IMR-90 (cell line): Measurements from ENCODE around the gene OR52W1. TPM values are rescaled to one million over a fixed set of nuclear protein-coding genes. Genes with fewer than 3 reads are reported as not detected.

Experiments
- ATAC-seq: fragments of 200-7000 bp; cut with Tn5 transposase; 2 replicates; pipeline ENCODE4 v1.9.1; 2020; ENCODE audit warnings: low read depth, mild to moderate bottlenecking, moderate library complexity
- BruUV-seq: library from RNA; stranded (reverse); fragments of 400-500 nt; replicated peaks from 2 replicates; lab custom pipeline; 2021; lab: Mats Ljungman, UMichigan
- CTCF ChIA-PET: fragments of 300-600 bp; formaldehyde crosslinking; extraction: SDS; loops from one replicate; lab custom pipeline; 2021; ENCODE audit warnings: antibody characterized with exemption; lab: Yijun Ruan, JAX
- POLR2A ChIA-PET: fragments of 300-600 bp; sonication (Branson Sonifier 250); formaldehyde crosslinking; loops from one replicate; lab custom pipeline; 2022; ENCODE audit warnings: antibody characterized with exemption; ENCODE audit not compliant: unreplicated experiment; lab: Charles Lee
- DNase-seq: peaks from one replicate; pipeline ENCODE4 v3.0.0; 2013
- H2AFZ ChIP-seq: replicated peaks from 2 replicates; pipeline ENCODE3; 2013; ENCODE audit warnings: low read length, mild to moderate bottlenecking; ENCODE audit not compliant: poor library complexity
- H2AK5ac ChIP-seq: 2 replicates; pipeline ENCODE4 v1.6.1; 2013; ENCODE audit warnings: low read depth, low read length, inconsistent platforms
- H2AK9ac ChIP-seq: replicated peaks from 2 replicates; pipeline ENCODE3; 2013; ENCODE audit warnings: mild to moderate bottlenecking, low read depth, low read length, moderate library complexity; ENCODE audit not compliant: poor library complexity
- H2BK120ac ChIP-seq: 2 replicates; pipeline ENCODE4 v1.6.1; 2013; ENCODE audit warnings: low read depth, low read length, inconsistent platforms
- H2BK15ac ChIP-seq: 3 replicates; pipeline ENCODE4 v1.6.1; 2013; ENCODE audit warnings: low read depth, low read length, inconsistent platforms
- H2BK20ac ChIP-seq: 2 replicates; pipeline ENCODE4 v1.6.1; 2013; ENCODE audit warnings: low read depth, mild to moderate bottlenecking, inconsistent platforms, low read length, moderate library complexity
- H2BK5ac ChIP-seq: 2 replicates; pipeline ENCODE4 v1.6.1; 2013; ENCODE audit warnings: mild to moderate bottlenecking, low read depth, low read length, inconsistent platforms; ENCODE audit not compliant: poor library complexity, severe bottlenecking
- H3K14ac ChIP-seq: replicated peaks from 2 replicates; pipeline ENCODE4 v1.6.1; 2013; ENCODE audit warnings: low read depth, low read length, inconsistent platforms
- H3K18ac ChIP-seq: 2 replicates; pipeline ENCODE4 v1.6.1; 2013; ENCODE audit warnings: low read depth, low read length, control low read depth
- H3K23ac ChIP-seq: 2 replicates; pipeline ENCODE4 v1.6.1; 2013; ENCODE audit warnings: low read depth, low read length, inconsistent platforms
- H3K27ac ChIP-seq: 2 replicates; pipeline ENCODE4 v1.5.1; 2013; ENCODE audit warnings: mild to moderate bottlenecking, control low read depth, low read length; ENCODE audit not compliant: insufficient read depth
- H3K27me3 ChIP-seq: 2 replicates; pipeline ENCODE4 v1.6.1; 2013; ENCODE audit warnings: low read length; ENCODE audit not compliant: control insufficient read depth, insufficient read depth
- H3K36me3 ChIP-seq: 2 replicates; pipeline ENCODE4 v1.6.1; 2013; ENCODE audit warnings: low read length, mixed read lengths; ENCODE audit not compliant: control insufficient read depth, insufficient read depth
- H3K4ac ChIP-seq: 2 replicates; pipeline ENCODE4 v1.6.1; 2013; ENCODE audit warnings: low read depth, low read length, inconsistent platforms
- H3K4me1 ChIP-seq: 2 replicates; pipeline ENCODE4 v1.6.1; 2013; ENCODE audit warnings: low read length, mixed read lengths; ENCODE audit not compliant: control insufficient read depth, insufficient read depth
- H3K4me2 ChIP-seq: 2 replicates; pipeline ENCODE4 v1.6.1; 2013; ENCODE audit warnings: low read depth, mild to moderate bottlenecking, control low read depth, low read length, moderate library complexity
- H3K4me3 ChIP-seq: 2 replicates; pipeline ENCODE4 v1.5.1; 2013; ENCODE audit warnings: low read depth, mild to moderate bottlenecking, control low read depth, low read length, moderate library complexity; ENCODE audit not compliant: insufficient read depth
- H3K56ac ChIP-seq: 2 replicates; pipeline ENCODE4 v1.6.1; 2013; ENCODE audit warnings: low read length, inconsistent platforms; ENCODE audit not compliant: insufficient read depth; ENCODE audit errors: extremely low read depth
- H3K79me1 ChIP-seq, 2 experiments: 2 replicates each; pipeline ENCODE4 v1.6.1; 2013; ENCODE audit warnings: low read length in 2 of 2, inconsistent platforms in 1 of 2, low read depth in 1 of 2
- H3K9ac ChIP-seq: 2 replicates; pipeline ENCODE4 v1.6.1; 2013; ENCODE audit warnings: low read depth, low read length, control low read depth
- H3K9me1 ChIP-seq: 2 replicates; pipeline ENCODE4 v1.6.1; 2013; ENCODE audit warnings: low read length, inconsistent platforms; ENCODE audit not compliant: insufficient read depth
- H3K9me3 ChIP-seq: 2 replicates; pipeline ENCODE4 v1.6.1; 2013; ENCODE audit warnings: low read length; ENCODE audit not compliant: control insufficient read depth, insufficient read depth
- H4K20me1 ChIP-seq: 2 replicates; pipeline ENCODE4 v1.6.1; 2013; ENCODE audit warnings: low read length, inconsistent platforms; ENCODE audit not compliant: insufficient read depth
- H4K5ac ChIP-seq: 2 replicates; pipeline ENCODE4 v1.6.1; 2013; ENCODE audit warnings: mild to moderate bottlenecking, low read depth, low read length, control low read depth
- H4K8ac ChIP-seq, 2 experiments: 2 replicates each; pipeline ENCODE4 v1.6.1; 2013; ENCODE audit warnings: low read depth in 2 of 2, low read length in 2 of 2, control low read depth in 1 of 2, inconsistent platforms in 1 of 2
- H4K91ac ChIP-seq: 2 replicates; pipeline ENCODE4 v1.6.1; 2013; ENCODE audit warnings: low read depth, low read length, inconsistent platforms; ENCODE audit not compliant: insufficient read depth
- CEBPB ChIP-seq: IDR thresholded peaks from 2 replicates; pipeline ENCODE4 v1.6.1; 2012; ENCODE audit warnings: low read depth, low read length, improper control_type of control experiment
- ELK1 ChIP-seq: fragments of 150-350 bp; IDR thresholded peaks from 2 replicates; pipeline ENCODE4 v1.6.1; 2016; ENCODE audit warnings: low read depth, mild to moderate bottlenecking, low read length, moderate library complexity, borderline replicate concordance
- POLR2A ChIP-seq: IDR thresholded peaks from 2 replicates; pipeline ENCODE4 v1.6.1; 2012; ENCODE audit warnings: mild to moderate bottlenecking, low read depth, low read length
- WGBS, 2 experiments: methylation state at CpG; one replicate each; pipeline versions ENCODE4 v1.1.5 to v1.1.7; 2013; ENCODE audit warnings: missing lambda C conversion rate in 2 of 2; ENCODE audit not compliant: insufficient read length in 1 of 2; ENCODE audit errors: extremely low coverage in 2 of 2; 5-methylcytosine and 5-hydroxymethylcytosine counted together
- dilution Hi-C: fragments of 300-500 bp; cut with HindIII; formaldehyde crosslinking; loops from one replicate; pipeline ENCODE4 v1.14.3; 2018; ENCODE audit warnings: low sequenced_read_pairs; ENCODE audit not compliant: unreplicated experiment
- in situ Hi-C: fragments of 300-500 bp; cut with MboI; formaldehyde crosslinking; loops from 3 replicates; pipeline ENCODE4 v1.14.3; 2019; ENCODE audit warnings: low sequenced_read_pairs, inconsistent platforms, mixed read lengths
- intact Hi-C: fragments of 100-400 bp; cut with micrococcal nuclease; formaldehyde crosslinking; loops from 2 replicates; pipeline ENCODE4 v1.10.0; 2022
- polyA plus RNA-seq, 3 experiments: library from polyadenylated mRNA; depleted of rRNA; stranded (reverse); fragments of >200 nt; gene quantifications; 2 replicates each; pipeline ENCODE4 v1.2.3, GENCODE V29; 2012; ENCODE audit warnings: low replicate concordance in 1 of 3
- total RNA-seq: library from RNA; depleted of rRNA; stranded (reverse); fragments of >200 nt; gene quantifications from 2 replicates; pipeline ENCODE4 v1.2.3, GENCODE V29; 2012

OR52W1 gene
- total and polyA plus RNA-seq, 2 of the 4 experiments (the other 2 are of a cell fraction), result not detected

- H2BK15ac ChIP-seq, result no peak overlapping the region
- H2AFZ ChIP-seq, result no peak overlapping the region
- no peak overlapping the region for H2BK120ac ChIP-seq
- no peak overlapping the region for H4K5ac ChIP-seq
- H3K23ac ChIP-seq, result no peak overlapping the region
- TF ChIP-seq POLR2A, result no peak
- TF ChIP-seq CEBPB, result 0 out of 2 replicates have a peak, but pooled peaks have one; percentile 9
- TF ChIP-seq ELK1, result no peak
- no peak overlapping the region for H2BK20ac ChIP-seq
- no TSS peak for BruUV-seq
- peaks cover 2% of the 10 kb centered on the region; the same call in 1 of the 2 replicates for H3K36me3 ChIP-seq
- H3K9me3 ChIP-seq, result no peaks in the 10 kb centered on the region
- no peak overlapping the region for H3K27ac ChIP-seq
- H3K18ac ChIP-seq, result no peak overlapping the region
- no peaks in the 10 kb centered on the region; the same call in 1 of the 2 replicates for H3K27me3 ChIP-seq
- dilution Hi-C loops, result no loop called here
- CTCF ChIA-PET, result no interaction called here
- WGBS, 2 experiments, result 100% methylated on average over 1 of the region's 4 CpGs; no CpG with 5 or more reads in 1 of the 2 experiments
- no peak overlapping the region for H3K4me3 ChIP-seq
- no peaks in the 10 kb centered on the region for H3K9me1 ChIP-seq
- H2AK5ac ChIP-seq, result no peak overlapping the region
- intact Hi-C loops, result no loop called here
- POLR2A ChIA-PET, result no interaction called here
- in situ Hi-C loops, result no loop called here
- H3K79me1 ChIP-seq, result no peaks in the 10 kb centered on the region
- H3K4me1 ChIP-seq, result peaks cover 2% of the 10 kb centered on the region; the same call in 1 of the 2 replicates
- H3K14ac ChIP-seq, result no peak overlapping the region
- no peak overlapping the region for H4K8ac ChIP-seq
- ATAC-seq (no peak), DNase-seq (no peak)
- no peak overlapping the region for H3K4me2 ChIP-seq
- no peak overlapping the region for H3K4ac ChIP-seq
- no peak overlapping the region for H2BK5ac ChIP-seq
- H4K91ac ChIP-seq, result no peak overlapping the region
- no peak overlapping the region for H3K56ac ChIP-seq
- no peak overlapping the region for H3K9ac ChIP-seq
- no peak overlapping the region for H2AK9ac ChIP-seq
- H4K20me1 ChIP-seq, result no peaks in the 10 kb centered on the region
These were observed 2.0 kb downstream of the OR52W1 start for GRCh38 chr11:6200975-6201374.
